Right lobe of liver (tissue), 4 donors: ENCODE measurements around the gene ARHGEF7.

ENCODE experiments used
- CTCF ChIP-seq, 4 donors: fragments of 200-600 bp in 3 of 4; fragments of 450-650 bp in 1 of 4; IDR thresholded peaks; one replicate each; pipeline versions ENCODE4 v1.5.1 to v1.8.0; 2016 to 2022; ENCODE audit warnings: antibody characterized with exemption in 4 of 4, mild to moderate bottlenecking in 2 of 4
- POLR2A ChIP-seq: fragments of 450-650 bp; IDR thresholded peaks from one replicate; pipeline ENCODE4 v1.6.1; 2017; ENCODE audit warnings: antibody characterized with exemption, mild to moderate bottlenecking
- donor health status: DM: no; HTN: no; CAD: no.
- donor health status: DM: no; HTN: no; CAD: no.
- donor health status: DM: no; HTN: yes; CAD: no.

- no peak for TF ChIP-seq CTCF (IDR thresholded peaks at IDR 0.05)
- TF ChIP-seq POLR2A, result no peak
Measured at GRCh38 chr13:111099290-111099689, 15.8 kb upstream of the ARHGEF7 start.
